ENCODE results near the gene ADRB2. TPM values are rescaled to one million over a fixed set of nuclear protein-coding genes. Genes with fewer than 3 reads are reported as not detected.

Gene ADRB2
- polyA plus RNA-seq, 3 donors: 6.8 to 10.9 (median 10.8) TPM

DNA sequence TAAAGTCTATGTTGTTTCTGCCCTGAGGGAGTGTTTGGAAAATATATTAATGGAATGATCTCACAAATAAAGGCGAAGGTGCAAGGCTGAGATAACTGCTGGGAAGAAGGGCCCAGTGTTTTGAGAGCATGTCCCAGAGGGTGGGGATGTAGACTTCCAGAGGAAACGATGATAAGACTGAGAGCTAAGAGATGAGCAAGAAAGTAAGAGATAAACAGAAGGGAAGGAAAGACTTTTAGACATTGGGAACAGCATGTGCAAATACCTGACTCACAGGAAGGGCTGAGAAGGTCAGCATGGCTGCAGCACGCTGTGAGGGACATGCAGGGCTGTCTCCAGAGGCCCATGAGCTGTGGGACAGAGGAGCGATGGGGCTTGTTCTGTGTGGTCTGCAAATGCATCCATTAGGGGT lies 19.9 kb upstream of the ADRB2 start:
- Histone ChIP-seq H3K9me3 (replicated peaks in 1 of 2; ENCODE audit: control insufficient read depth in 1 of 2, insufficient read depth in 1 of 2, low read length in 2 of 2) (no peaks in the 10 kb centered on the region), H3K4me1 (ENCODE audit: control insufficient read depth in 1 of 2, insufficient read depth in 2 of 2, low read length in 2 of 2) (peaks cover 84 to 92% of the 10 kb centered on the region in 2 donors), H3K27me3 (ENCODE audit: control insufficient read depth in 2 of 2, insufficient read depth in 2 of 2, low read length in 2 of 2) (no peaks in the 10 kb centered on the region), H2AFZ (ENCODE audit: insufficient read depth, low read depth, low read length, poor library complexity, severe bottlenecking) (no peak overlapping the region), H3K27ac (ENCODE audit: low read depth in 1 of 2, low read length in 2 of 2) (peak overlapping the region; percentile 4 to 91), H3K36me3 (replicated peaks in 1 of 2; ENCODE audit: control insufficient read depth in 1 of 2, insufficient read depth in 2 of 2, low read length in 2 of 2) (no peaks in the 10 kb centered on the region), H3K4me2 (replicated peaks; ENCODE audit: extremely low read depth, low read length, poor library complexity, severe bottlenecking) (peak overlapping the region; percentile 67), H4K20me1 (ENCODE audit: insufficient read depth, low read length) (no peaks in the 10 kb centered on the region), H3K9ac (ENCODE audit: insufficient read depth, low read length, poor library complexity, severe bottlenecking) (no peak overlapping the region), H3K4me3 (replicated peaks in 1 of 3; ENCODE audit: low read depth in 2 of 3, low read length in 3 of 3) (peak overlapping the region in 1 of 3 experiments; percentile 70), H3K79me2 (ENCODE audit: insufficient read depth, low read length) (peaks cover 14% of the 10 kb centered on the region)
- intact Hi-C loops (cut with micrococcal nuclease): loop anchor here in 1 of 2 donors (5.0 kb wide), 1 partner anchor 59 kb away; no protein-coding TSS in a partner anchor
- peak in 1 of 3 donors; percentile 42 for DNase-seq
- 37% methylated on average over 3 of the region's 4 CpGs for WGBS (ENCODE audit: insufficient coverage)
- TF ChIP-seq CTCF (IDR thresholded peaks at IDR 0.05): no peak
- Mint-ChIP-seq H3K4me3 (peak overlapping the region in 1 of 2 donors; percentile 80), H3K9me3 (peaks cover 0 to 1% (median 0%) of the 10 kb centered on the region in 7 donors), H3K27ac (peak overlapping the region; percentile 86 to 99 (median 96)), H3K36me3 (no peaks in the 10 kb centered on the region), H3K27me3 (ENCODE audit: low read depth in 3 of 3) (no peaks in the 10 kb centered on the region), H3K4me1 (peaks cover 95% of the 10 kb centered on the region)

GRCh38 chr5:148807851-148808250 lies 18.6 kb upstream of the ADRB2 start:
- peak; percentile 66 to 75 (median 74) for DNase-seq
- Mint-ChIP-seq H3K27me3 (ENCODE audit: low read depth in 3 of 3) (peaks cover 0 to under 1% (median 0%) of the 10 kb centered on the region in 3 donors), H3K4me3 (peak overlapping the region; percentile 31 to 84), H3K36me3 (no peaks in the 10 kb centered on the region), H3K9me3 (peaks cover 0 to 1% (median 0%) of the 10 kb centered on the region in 7 donors), H3K4me1 (peaks cover 93% of the 10 kb centered on the region), H3K27ac (peak overlapping the region; percentile 90 to 99 (median 98))
- Histone ChIP-seq H3K27ac (ENCODE audit: low read depth in 1 of 2, low read length in 2 of 2) (peak overlapping the region; percentile 51 to 91), H3K4me1 (ENCODE audit: control insufficient read depth in 1 of 2, insufficient read depth in 2 of 2, low read length in 2 of 2) (peaks cover 87 to 92% of the 10 kb centered on the region in 2 donors), H3K4me2 (replicated peaks; ENCODE audit: extremely low read depth, low read length, poor library complexity, severe bottlenecking) (peak overlapping the region; percentile 67), H3K4me3 (replicated peaks in 1 of 3; ENCODE audit: low read depth in 2 of 3, low read length in 3 of 3) (peak overlapping the region in 1 of 3 experiments; percentile 70), H3K9ac (ENCODE audit: insufficient read depth, low read length, poor library complexity, severe bottlenecking) (peak overlapping the region; percentile 27), H3K9me3 (replicated peaks in 1 of 2; ENCODE audit: control insufficient read depth in 1 of 2, insufficient read depth in 1 of 2, low read length in 2 of 2) (no peaks in the 10 kb centered on the region), H4K20me1 (ENCODE audit: insufficient read depth, low read length) (no peaks in the 10 kb centered on the region), H3K36me3 (replicated peaks in 1 of 2; ENCODE audit: control insufficient read depth in 1 of 2, insufficient read depth in 2 of 2, low read length in 2 of 2) (no peaks in the 10 kb centered on the region), H3K27me3 (ENCODE audit: control insufficient read depth in 2 of 2, insufficient read depth in 2 of 2, low read length in 2 of 2) (no peaks in the 10 kb centered on the region), H3K79me2 (ENCODE audit: insufficient read depth, low read length) (peaks cover 14% of the 10 kb centered on the region), H2AFZ (ENCODE audit: insufficient read depth, low read depth, low read length, poor library complexity, severe bottlenecking) (no peak overlapping the region)
- intact Hi-C loops (cut with micrococcal nuclease): loop anchor here in 1 of 2 donors (2.0 to 5.0 kb wide), 2 partner anchors 13 to 61 kb away; no protein-coding TSS in a partner anchor
- 0% methylated on average over 1 of the region's 2 CpGs for WGBS (ENCODE audit: insufficient coverage)
- TF ChIP-seq CTCF (IDR thresholded peaks at IDR 0.05): no peak

Measured in CD14-positive monocyte (primary cell).